ENCODE data around the gene MYLK. TPM values are rescaled to one million over a fixed set of nuclear protein-coding genes. Genes with fewer than 3 reads are reported as not detected.

MYLK gene
- total RNA-seq, 1 donor from 2014 or later: 4.3 TPM

GRCh38 chr3:123878807-123879206 is 5.3 kb downstream of the MYLK start:
- H3K27me3 Mint-ChIP-seq (ENCODE audit: unreplicated experiment): peaks cover 6% of the 10 kb centered on the region
- peaks cover 3% of the 10 kb centered on the region for H3K4me1 Mint-ChIP-seq (ENCODE audit: low read depth, unreplicated experiment)
- no peaks in the 10 kb centered on the region for H3K36me3 Mint-ChIP-seq (ENCODE audit: unreplicated experiment)
- no peak overlapping the region for H3K4me3 Mint-ChIP-seq (ENCODE audit: unreplicated experiment)
- peaks cover 5% of the 10 kb centered on the region for H3K9me3 Mint-ChIP-seq (ENCODE audit: unreplicated experiment)
- no peak overlapping the region for H3K27ac Mint-ChIP-seq (ENCODE audit: unreplicated experiment)
- TF ChIP-seq CTCF (IDR thresholded peaks at IDR 0.05; ENCODE audit: partially characterized antibody, unreplicated experiment): no peak
- DNase-seq: no peak

- no peaks in the 10 kb centered on the region for H3K9me3 Mint-ChIP-seq (ENCODE audit: unreplicated experiment)
- peaks cover 3% of the 10 kb centered on the region for H3K4me1 Mint-ChIP-seq (ENCODE audit: low read depth, unreplicated experiment)
- no peak overlapping the region for H3K27ac Mint-ChIP-seq (ENCODE audit: unreplicated experiment)
- H3K27me3 Mint-ChIP-seq (ENCODE audit: unreplicated experiment): peaks cover 3% of the 10 kb centered on the region
- no peaks in the 10 kb centered on the region for H3K36me3 Mint-ChIP-seq (ENCODE audit: unreplicated experiment)
- H3K4me3 Mint-ChIP-seq (ENCODE audit: unreplicated experiment): no peak overlapping the region
- DNase-seq: no peak
- no peak for TF ChIP-seq CTCF (IDR thresholded peaks at IDR 0.05; ENCODE audit: partially characterized antibody, unreplicated experiment)
Measured at GRCh38 chr3:123877965-123878364, 6.2 kb downstream of the MYLK start.

GRCh38 chr3:123877466-123877865 is 6.7 kb downstream of the MYLK start:
- Mint-ChIP-seq H3K9me3 (ENCODE audit: unreplicated experiment) (no peaks in the 10 kb centered on the region), H3K4me3 (ENCODE audit: unreplicated experiment) (no peak overlapping the region), H3K27me3 (ENCODE audit: unreplicated experiment) (no peaks in the 10 kb centered on the region), H3K4me1 (ENCODE audit: low read depth, unreplicated experiment) (peaks cover 3% of the 10 kb centered on the region), H3K36me3 (ENCODE audit: unreplicated experiment) (no peaks in the 10 kb centered on the region), H3K27ac (ENCODE audit: unreplicated experiment) (no peak overlapping the region)
- no peak for TF ChIP-seq CTCF (IDR thresholded peaks at IDR 0.05; ENCODE audit: partially characterized antibody, unreplicated experiment)
- no peak for DNase-seq

GRCh38 chr3:123876858-123877257 is 7.3 kb downstream of the MYLK start:
- H3K9me3 Mint-ChIP-seq (ENCODE audit: unreplicated experiment): no peaks in the 10 kb centered on the region
- DNase-seq: no peak
- no peaks in the 10 kb centered on the region for H3K27me3 Mint-ChIP-seq (ENCODE audit: unreplicated experiment)
- peaks cover 2% of the 10 kb centered on the region for H3K4me1 Mint-ChIP-seq (ENCODE audit: low read depth, unreplicated experiment)
- no peak overlapping the region for H3K4me3 Mint-ChIP-seq (ENCODE audit: unreplicated experiment)
- H3K27ac Mint-ChIP-seq (ENCODE audit: unreplicated experiment): no peak overlapping the region
- no peak for TF ChIP-seq CTCF (IDR thresholded peaks at IDR 0.05; ENCODE audit: partially characterized antibody, unreplicated experiment)
- no peaks in the 10 kb centered on the region for H3K36me3 Mint-ChIP-seq (ENCODE audit: unreplicated experiment)

GRCh38 chr3:123872621-123873020 is 11.5 kb downstream of the MYLK start:
- no peak overlapping the region for H3K4me3 Mint-ChIP-seq (ENCODE audit: unreplicated experiment)
- H3K27ac Mint-ChIP-seq (ENCODE audit: unreplicated experiment): no peak overlapping the region
- no peak for TF ChIP-seq CTCF (IDR thresholded peaks at IDR 0.05; ENCODE audit: partially characterized antibody, unreplicated experiment)
- H3K27me3 Mint-ChIP-seq (ENCODE audit: unreplicated experiment): no peaks in the 10 kb centered on the region
- DNase-seq: no peak
- no peaks in the 10 kb centered on the region for H3K4me1 Mint-ChIP-seq (ENCODE audit: low read depth, unreplicated experiment)
- H3K36me3 Mint-ChIP-seq (ENCODE audit: unreplicated experiment): no peaks in the 10 kb centered on the region
- no peaks in the 10 kb centered on the region for H3K9me3 Mint-ChIP-seq (ENCODE audit: unreplicated experiment)
